ENCODE measurements around the gene SEC11C. TPM values are rescaled to one million over a fixed set of nuclear protein-coding genes. Genes with fewer than 3 reads are reported as not detected.

The SEC11C gene
- total and polyA plus RNA-seq, 12 donors = 13.1 to 63.0 (median 21.0) TPM

- ATAC-seq = no peak
- peaks cover 0 to 53% (median 18%) of the 10 kb centered on the region in 7 donors for H3K27me3 ChIP-seq
- H3K36me3 ChIP-seq = no peaks in the 10 kb centered on the region
These were observed 15.9 kb upstream of the SEC11C start for GRCh38 chr18:59123588-59124369.

GRCh38 chr18:59124370-59124704, 15.3 kb upstream of the SEC11C start:
- no peak overlapping the region for H3K27ac ChIP-seq
- ATAC-seq (no peak), DNase-seq (no peak)
- no peaks in the 10 kb centered on the region for H3K36me3 ChIP-seq
- peaks cover 0 to 55% (median 22%) of the 10 kb centered on the region in 7 donors for H3K27me3 ChIP-seq
- no peak for TF ChIP-seq CTCF (IDR thresholded peaks at IDR 0.05)
- intact Hi-C loops (cut with DNase I) = no loop called here
- 72 to 81% methylated on average over 1 of the region's 1 CpG for WGBS, 2 donors
- no peaks in the 10 kb centered on the region for H3K9me3 ChIP-seq
- H3K4me1 ChIP-seq = no peaks in the 10 kb centered on the region
- H3K4me3 ChIP-seq = no peak overlapping the region

More at GRCh38 chr18:59123588-59124369, 15.9 kb upstream of the SEC11C start:
- intact Hi-C loops (cut with DNase I) = no loop called here
- no peaks in the 10 kb centered on the region for H3K4me1 ChIP-seq
- H3K27ac ChIP-seq = no peak overlapping the region
- no peak overlapping the region for H3K4me3 ChIP-seq
- H3K9me3 ChIP-seq = no peaks in the 10 kb centered on the region
- TF ChIP-seq CTCF (IDR thresholded peaks at IDR 0.05) = no peak
- DNase-seq = no peak
- 51 to 61% methylated on average over 5 of the region's 5 CpGs for WGBS, 2 donors

GRCh38 chr18:59127047-59127446, 12.6 kb upstream of the SEC11C start:
- peaks cover 0 to 57% (median 35%) of the 10 kb centered on the region in 7 donors for H3K27me3 ChIP-seq
- H3K36me3 ChIP-seq = no peaks in the 10 kb centered on the region
- H3K4me1 ChIP-seq = no peaks in the 10 kb centered on the region
- TF ChIP-seq CTCF (IDR thresholded peaks at IDR 0.05) = no peak
- WGBS, 2 donors = 50 to 66% methylated on average over 6 of the region's 6 CpGs
- ATAC-seq (no peak), DNase-seq (no peak)
- H3K9me3 ChIP-seq = no peaks in the 10 kb centered on the region
- intact Hi-C loops (cut with DNase I) = no loop called here
- H3K27ac ChIP-seq = no peak overlapping the region
- H3K4me3 ChIP-seq = no peak overlapping the region

DNA sequence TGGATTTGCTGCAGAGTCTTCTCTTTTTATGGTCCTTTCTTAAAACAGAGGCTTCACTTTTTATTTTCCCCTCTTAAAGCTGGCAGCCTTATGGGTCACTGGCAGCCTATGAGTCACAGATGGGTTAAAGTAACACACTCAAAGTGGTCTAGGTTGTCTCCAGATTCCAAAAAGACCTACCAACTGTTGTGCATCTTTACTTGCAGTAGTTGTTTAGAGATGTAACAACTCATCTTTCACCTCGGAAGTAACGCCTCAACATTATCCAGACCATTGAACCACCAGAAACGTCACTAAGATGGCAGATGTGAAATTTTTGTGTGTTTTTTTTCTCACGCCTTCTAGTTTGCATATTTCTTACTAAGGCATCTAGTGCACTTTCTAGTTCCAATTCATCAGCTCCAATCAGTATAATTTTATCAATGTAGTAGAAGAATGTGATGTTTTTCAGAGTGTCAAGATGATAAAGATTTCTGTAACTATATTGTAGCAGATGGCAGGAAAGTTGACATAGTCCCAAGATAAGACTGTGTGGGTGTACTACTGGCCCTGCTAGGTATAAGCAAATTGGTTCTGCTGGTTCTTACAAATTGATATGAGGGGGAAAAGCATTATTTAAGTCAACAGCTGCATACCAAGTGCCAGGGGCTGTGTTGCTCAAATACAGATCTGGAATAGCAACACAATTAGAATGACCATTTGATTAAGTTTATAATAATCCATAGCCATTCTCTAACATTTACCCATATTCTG, 9.6 kb upstream of the SEC11C start:
- H3K27me3 ChIP-seq = peaks cover 0 to 79% (median 64%) of the 10 kb centered on the region in 7 donors
- no peak overlapping the region for H3K27ac ChIP-seq
- DNase-seq (no peak), ATAC-seq (no peak)
- no peak overlapping the region for H3K4me3 ChIP-seq
- H3K4me1 ChIP-seq = no peaks in the 10 kb centered on the region
- TF ChIP-seq CTCF (IDR thresholded peaks at IDR 0.05) = no peak
- 62 to 63% methylated on average over 4 of the region's 4 CpGs for WGBS, 2 donors
- no peaks in the 10 kb centered on the region for H3K36me3 ChIP-seq
- intact Hi-C loops (cut with DNase I) = no loop called here
- H3K9me3 ChIP-seq = peaks cover 0 to 3% (median 0%) of the 10 kb centered on the region in 11 donors
